Stimulated activated memory B cell treated with anti-CD40 and anti-IgM and Interleukin-4, amounts not matched to agents 10 μg/mL and 1 μg/mL and 100 μg/mL, for 72 hours (primary cell): ENCODE data around the gene PGPEP1.
"Not testable (repeated sequence)": the region's sequence is repeated elsewhere in the genome, so short reads cannot be mapped to it uniquely, and the experiment has no call there.

Source experiments
- ATAC-seq: fragments of 150-1000 bp; cut with Tn5 transposase; 2 replicates; pipeline ENCODE4 v1.10.0; 2021
- H3K27ac Mint-ChIP-seq: one replicate; pipeline ENCODE4 v1.8.0; 2022; ENCODE audit warnings: mild to moderate bottlenecking, mixed read lengths
- H3K27me3 Mint-ChIP-seq: one replicate; pipeline ENCODE4 v1.8.0; 2022; ENCODE audit warnings: mixed read lengths
- H3K36me3 Mint-ChIP-seq: one replicate; pipeline ENCODE4 v1.8.0; 2022; ENCODE audit warnings: mixed read lengths
- H3K4me1 Mint-ChIP-seq: one replicate; pipeline ENCODE4 v1.8.0; 2022; ENCODE audit warnings: mixed read lengths
- H3K4me3 Mint-ChIP-seq: one replicate; pipeline ENCODE4 v1.8.0; 2022; ENCODE audit warnings: mild to moderate bottlenecking, moderate library complexity, mixed read lengths
- H3K9me3 Mint-ChIP-seq: one replicate; pipeline ENCODE4 v1.8.0; 2022; ENCODE audit warnings: mixed read lengths

PGPEP1 gene

DNA sequence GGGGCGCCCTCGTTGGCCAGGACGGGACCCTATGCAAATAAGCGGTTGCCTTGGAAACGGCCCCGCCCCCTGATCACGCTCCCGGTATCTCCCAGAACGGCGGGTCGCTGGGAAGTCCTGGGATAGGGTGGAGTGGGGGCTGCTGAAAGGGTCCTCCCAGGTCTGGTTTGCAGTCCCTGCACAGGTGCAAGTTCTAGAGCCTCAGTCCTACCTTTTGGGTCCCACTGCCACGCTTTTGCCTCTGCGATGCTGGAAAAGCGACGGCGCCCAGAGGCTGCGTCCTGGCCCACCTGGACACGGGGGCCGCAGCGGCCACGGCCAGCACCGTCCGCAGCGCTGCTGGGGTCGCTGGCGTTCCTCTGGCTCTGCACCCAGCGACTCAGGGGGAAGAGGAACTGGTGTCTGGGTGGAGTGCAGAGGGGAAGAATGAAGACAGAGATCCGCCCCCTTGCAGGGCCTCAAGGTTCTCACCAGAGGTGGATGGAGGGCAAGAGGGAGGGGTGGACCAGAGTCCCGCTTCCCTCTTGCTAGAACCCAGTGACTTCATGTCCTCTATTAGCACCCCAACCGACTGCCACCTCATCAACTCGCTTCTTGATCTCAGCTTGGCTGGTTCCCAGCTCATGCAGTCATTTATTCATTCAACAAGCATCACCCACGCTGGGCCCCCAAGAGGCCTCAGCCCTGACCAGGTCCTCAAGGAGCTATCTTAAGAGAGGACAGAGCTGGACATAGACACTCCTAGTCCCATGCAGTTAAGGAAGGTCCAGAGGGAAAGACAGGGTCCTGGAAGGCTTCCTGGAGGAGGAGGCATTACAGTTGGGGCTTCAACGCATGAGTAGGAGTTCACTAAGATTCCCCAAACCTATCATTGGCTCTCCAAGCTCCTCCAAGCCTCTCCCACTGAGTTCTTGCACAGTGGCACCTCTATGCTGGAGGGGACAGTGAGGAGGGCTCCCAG lies 57.1 kb downstream of the PGPEP1 start, which contains the start of gene LRRC25:
Gene LRRC25, minus strand, starts transcription at position 381 of the 961 bp plus-strand sequence. CDS start 659 bp downstream, outside the sequence.
- Mint-ChIP-seq H3K27ac (peak within 1 kb of the TSS; percentile 68), H3K9me3 (no peaks in the 10 kb centered on the region), H3K4me3 (peak within 1 kb of the TSS; percentile 61), H3K27me3 (peaks cover 12% of the 10 kb centered on the region), H3K4me1 (peaks cover 56% of the 10 kb centered on the region), H3K36me3 (no peaks in the 10 kb centered on the region)
- ATAC-seq, result peak; percentile 92

DNA sequence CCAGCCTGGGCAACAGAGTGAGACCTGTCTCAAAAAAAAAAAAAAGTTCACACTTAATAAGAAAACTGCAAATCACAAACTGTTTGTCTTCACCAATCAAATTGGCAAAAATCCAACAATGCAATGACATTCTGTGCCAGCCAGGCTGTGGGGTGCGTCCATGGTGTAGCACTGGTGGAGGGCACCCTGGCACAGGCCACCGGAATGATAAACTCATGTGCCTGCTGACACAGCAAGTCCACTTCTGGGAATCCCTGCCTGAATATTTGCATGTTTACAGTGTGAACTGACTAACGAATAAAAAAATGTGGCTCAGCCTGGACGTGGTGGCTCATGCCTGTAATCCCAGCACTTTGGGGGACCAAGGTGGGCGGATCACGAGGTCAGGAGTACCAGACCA lies 58.6 kb downstream of the PGPEP1 start:
- H3K27me3 Mint-ChIP-seq, result peaks cover 12% of the 10 kb centered on the region
- H3K4me1 Mint-ChIP-seq, result peaks cover 53% of the 10 kb centered on the region
- no peak overlapping the region for H3K27ac Mint-ChIP-seq
- H3K36me3 Mint-ChIP-seq, result no peaks in the 10 kb centered on the region
- H3K9me3 Mint-ChIP-seq, result no peaks in the 10 kb centered on the region
- no peak overlapping the region for H3K4me3 Mint-ChIP-seq
- ATAC-seq, result no peak

DNA sequence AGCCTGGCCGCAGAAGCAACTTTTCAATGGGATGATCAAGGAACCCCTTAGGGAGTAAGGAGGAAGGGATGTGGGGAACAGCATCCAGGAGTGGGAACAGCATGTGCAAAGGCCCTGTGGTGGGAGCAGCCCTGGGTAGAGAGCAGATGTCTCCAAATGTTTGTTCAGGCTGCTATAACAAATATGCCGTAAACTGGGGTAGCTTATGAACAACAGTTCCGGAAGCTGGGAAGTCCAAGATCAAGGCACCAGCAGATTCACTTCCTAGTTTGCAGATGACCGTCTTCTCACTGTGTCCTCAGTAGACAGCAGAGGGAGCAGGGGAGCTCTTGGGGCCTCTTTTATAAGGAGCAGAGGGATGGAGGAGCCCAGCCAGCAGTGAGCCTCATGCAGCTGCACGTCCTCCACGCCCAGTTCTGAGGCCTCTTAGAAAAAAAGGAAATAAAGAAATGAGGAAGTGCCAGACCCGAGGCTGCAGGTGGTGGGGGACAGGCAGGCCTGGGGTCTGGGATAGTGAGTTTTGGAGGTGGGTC lies 61.2 kb downstream of the PGPEP1 start:
- H3K9me3 Mint-ChIP-seq, result no peaks in the 10 kb centered on the region
- H3K27ac Mint-ChIP-seq, result peak overlapping the region; percentile 56
- H3K27me3 Mint-ChIP-seq, result peaks cover 12% of the 10 kb centered on the region
- H3K36me3 Mint-ChIP-seq, result no peaks in the 10 kb centered on the region
- H3K4me1 Mint-ChIP-seq, result peaks cover 47% of the 10 kb centered on the region
- H3K4me3 Mint-ChIP-seq, result peak overlapping the region; percentile 27
- peak; percentile 79 for ATAC-seq

DNA sequence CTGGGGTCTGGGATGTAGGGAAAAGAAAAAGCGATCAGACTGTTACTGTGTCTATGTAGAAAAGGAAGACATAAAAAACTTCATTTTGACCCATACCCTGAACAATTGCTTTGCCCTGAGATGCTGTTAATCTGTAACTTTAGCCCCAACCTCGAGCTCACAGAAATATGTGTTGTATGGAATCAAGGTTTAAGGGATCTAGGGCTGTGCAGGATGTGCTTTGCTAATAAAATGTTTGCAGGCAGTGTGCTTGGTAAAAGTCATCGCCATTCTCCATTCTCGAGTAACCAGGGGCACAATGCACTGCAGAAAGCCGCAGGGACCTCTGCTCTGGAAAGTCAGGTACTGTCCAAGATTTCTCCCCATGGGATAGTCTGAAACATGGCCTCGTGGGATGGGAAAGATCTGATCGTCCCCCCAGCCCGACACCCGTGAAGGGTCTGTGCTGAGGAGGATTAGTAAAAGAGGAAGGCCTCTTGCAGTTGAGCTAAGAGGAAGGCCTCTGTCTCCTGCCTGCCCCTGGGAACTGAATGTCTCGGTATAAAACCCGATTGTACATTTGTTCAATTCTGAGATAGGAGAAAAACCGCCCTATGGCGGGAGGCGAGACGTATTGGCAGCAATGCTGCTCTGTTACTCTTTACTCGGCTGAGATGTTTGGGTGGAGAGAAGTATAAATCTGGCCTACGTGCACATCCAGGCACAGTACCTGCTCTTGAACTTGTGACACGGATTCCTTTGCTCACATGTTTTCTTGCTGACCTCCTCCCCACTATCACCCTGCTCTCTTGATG lies 62.3 kb downstream of the PGPEP1 start:
- not testable (repeated sequence) for H3K4me3 Mint-ChIP-seq, H3K9me3 Mint-ChIP-seq, H3K36me3 Mint-ChIP-seq, ATAC-seq, H3K27me3 Mint-ChIP-seq, H3K27ac Mint-ChIP-seq
- peaks cover 40% of the 10 kb centered on the region for H3K4me1 Mint-ChIP-seq

DNA sequence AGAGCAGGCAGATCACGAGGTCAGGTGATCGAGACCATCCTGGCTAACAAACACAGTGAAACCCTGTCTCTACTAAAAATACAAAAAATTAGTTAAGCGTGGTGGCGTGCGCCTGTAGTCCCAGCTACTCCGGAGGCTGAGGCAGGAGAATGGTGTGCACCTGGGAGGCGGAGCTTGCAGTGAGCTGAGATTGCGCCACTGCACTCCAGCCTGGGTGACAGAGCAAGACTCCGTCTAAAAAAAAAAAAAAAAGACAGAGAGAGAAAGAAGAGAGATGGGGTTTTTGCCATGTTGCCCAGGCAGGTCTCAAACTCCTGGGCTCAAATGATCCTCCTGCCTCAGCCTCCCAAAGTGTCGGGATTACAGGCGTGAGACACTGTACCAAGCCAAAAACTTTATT lies 65.4 kb downstream of the PGPEP1 start:
- H3K9me3 Mint-ChIP-seq, H3K27ac Mint-ChIP-seq, H3K36me3 Mint-ChIP-seq, H3K27me3 Mint-ChIP-seq, ATAC-seq, H3K4me3 Mint-ChIP-seq: not testable (repeated sequence)
- peaks cover 52% of the 10 kb centered on the region for H3K4me1 Mint-ChIP-seq

DNA sequence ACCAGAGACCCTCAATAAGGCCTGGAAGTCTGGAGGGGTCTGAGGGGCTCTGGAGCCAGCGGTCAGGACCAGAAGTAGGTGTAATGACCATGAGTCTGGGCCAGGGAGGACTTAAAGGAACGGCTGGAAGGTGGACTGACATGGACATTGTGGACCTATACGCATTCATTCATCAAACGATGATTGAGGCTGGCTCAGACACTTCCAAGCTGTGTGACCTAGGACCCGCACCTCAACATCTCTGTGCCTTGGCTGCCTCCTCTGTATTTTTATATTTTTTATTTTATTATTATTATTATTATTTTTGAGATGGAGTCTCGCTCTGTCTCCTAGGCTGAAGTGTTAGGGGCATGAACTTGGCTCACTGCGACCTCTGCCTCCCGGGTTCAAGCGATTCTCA lies 66.4 kb downstream of the PGPEP1 start:
- H3K27me3 Mint-ChIP-seq, result peaks cover 16% of the 10 kb centered on the region
- H3K4me1 Mint-ChIP-seq, result peaks cover 43% of the 10 kb centered on the region
- ATAC-seq, result no peak
- no peak overlapping the region for H3K4me3 Mint-ChIP-seq
- H3K9me3 Mint-ChIP-seq, result no peaks in the 10 kb centered on the region
- no peaks in the 10 kb centered on the region for H3K36me3 Mint-ChIP-seq
- H3K27ac Mint-ChIP-seq, result no peak overlapping the region

DNA sequence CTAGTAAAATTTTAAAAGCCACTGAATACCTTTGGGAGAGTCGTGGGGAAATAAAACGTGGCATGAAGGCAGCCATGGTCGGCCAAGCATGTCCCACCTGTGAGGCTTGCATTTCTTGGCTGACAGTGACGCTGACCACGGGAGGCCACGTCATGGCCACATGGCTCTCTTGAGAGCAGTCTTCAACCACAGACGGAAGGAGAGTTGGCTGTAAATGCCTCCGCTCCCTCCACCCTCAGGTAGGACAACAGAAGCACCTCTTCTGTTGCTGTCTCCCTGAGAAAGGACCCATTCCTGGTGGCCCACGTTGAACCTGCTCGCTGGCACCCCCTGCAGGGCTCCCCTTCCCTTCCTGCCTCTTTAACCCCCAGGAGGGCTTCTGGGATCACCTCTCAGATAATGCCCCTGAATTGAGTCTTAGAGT lies 67.7 kb downstream of the PGPEP1 start:
- Mint-ChIP-seq H3K4me3 (no peak overlapping the region), H3K27me3 (peaks cover 29% of the 10 kb centered on the region), H3K36me3 (no peaks in the 10 kb centered on the region), H3K9me3 (no peaks in the 10 kb centered on the region), H3K4me1 (peaks cover 35% of the 10 kb centered on the region), H3K27ac (peak overlapping the region; percentile 7)
- ATAC-seq, result peak; percentile 98

DNA sequence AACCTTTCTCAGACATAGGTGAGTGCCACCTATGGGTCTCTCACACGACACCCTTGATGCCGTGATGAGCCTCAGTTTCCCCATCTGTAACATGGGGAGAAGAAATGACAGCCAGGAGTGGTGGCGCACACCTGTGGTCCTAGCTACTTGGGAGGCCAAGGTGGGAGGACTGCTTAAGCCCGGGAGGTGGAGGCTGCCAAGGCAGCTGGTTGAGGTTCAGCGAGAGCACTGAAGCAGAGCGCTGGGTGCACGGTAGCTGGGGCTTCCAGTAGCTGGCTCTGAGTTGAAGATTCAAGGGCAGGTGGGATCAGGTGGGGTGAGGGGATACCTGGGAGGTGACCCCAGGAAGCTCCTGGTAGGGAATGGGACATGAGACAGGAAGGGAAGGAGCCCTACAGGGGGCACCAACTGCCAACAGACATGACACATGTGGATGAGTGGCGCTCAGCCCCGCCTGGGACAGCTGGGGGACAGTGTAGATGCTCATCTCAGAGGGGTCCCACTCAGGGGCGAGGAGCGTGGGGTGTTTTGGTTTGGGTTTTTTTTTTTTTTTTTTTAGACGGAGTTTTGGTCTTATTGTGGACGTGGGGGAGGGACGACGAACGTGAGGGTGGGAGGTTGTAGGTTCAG lies 72.3 kb downstream of the PGPEP1 start:
- Mint-ChIP-seq H3K27ac (no peak overlapping the region), H3K9me3 (no peaks in the 10 kb centered on the region), H3K4me3 (no peak overlapping the region), H3K27me3 (peaks cover 74% of the 10 kb centered on the region), H3K36me3 (no peaks in the 10 kb centered on the region), H3K4me1 (peaks cover 59% of the 10 kb centered on the region)
- no peak for ATAC-seq

DNA sequence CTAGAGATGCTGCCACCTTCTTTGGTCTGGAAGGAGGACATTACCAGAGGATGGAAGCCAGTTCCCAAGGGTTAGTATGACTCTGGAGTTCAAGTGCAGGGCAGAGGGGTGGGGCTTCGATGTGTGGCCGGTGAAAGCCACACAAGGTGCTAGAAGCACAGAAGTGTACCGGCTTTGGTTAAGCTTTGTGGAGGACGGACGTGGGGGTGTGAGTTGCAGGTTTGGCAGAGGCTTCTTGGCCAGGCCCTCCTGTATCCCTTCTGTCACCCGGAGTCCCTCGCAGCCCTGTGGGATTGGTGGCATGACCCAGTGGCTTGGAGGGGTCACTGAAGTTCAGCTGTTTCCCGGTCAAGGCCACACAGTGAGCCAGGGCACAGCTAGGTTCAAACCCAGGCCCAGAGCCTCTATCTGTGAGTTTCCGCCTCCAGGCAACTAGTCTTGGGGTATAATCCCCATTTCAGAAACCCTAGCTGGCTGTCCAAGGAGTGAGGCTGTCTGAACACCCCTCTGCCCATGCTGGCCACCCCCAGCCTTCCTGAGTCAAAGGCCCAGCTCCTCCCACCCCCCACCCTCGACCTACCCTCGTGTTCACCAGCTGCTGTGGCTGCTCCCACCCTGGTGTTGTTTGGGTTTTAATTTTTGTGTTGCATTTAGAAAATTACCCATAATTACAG lies 74.2 kb downstream of the PGPEP1 start:
- peaks cover 86% of the 10 kb centered on the region for H3K27me3 Mint-ChIP-seq
- peaks cover 61% of the 10 kb centered on the region for H3K4me1 Mint-ChIP-seq
- no peaks in the 10 kb centered on the region for H3K9me3 Mint-ChIP-seq
- H3K4me3 Mint-ChIP-seq, result no peak overlapping the region
- no peak overlapping the region for H3K27ac Mint-ChIP-seq
- no peak for ATAC-seq
- H3K36me3 Mint-ChIP-seq, result no peaks in the 10 kb centered on the region

DNA sequence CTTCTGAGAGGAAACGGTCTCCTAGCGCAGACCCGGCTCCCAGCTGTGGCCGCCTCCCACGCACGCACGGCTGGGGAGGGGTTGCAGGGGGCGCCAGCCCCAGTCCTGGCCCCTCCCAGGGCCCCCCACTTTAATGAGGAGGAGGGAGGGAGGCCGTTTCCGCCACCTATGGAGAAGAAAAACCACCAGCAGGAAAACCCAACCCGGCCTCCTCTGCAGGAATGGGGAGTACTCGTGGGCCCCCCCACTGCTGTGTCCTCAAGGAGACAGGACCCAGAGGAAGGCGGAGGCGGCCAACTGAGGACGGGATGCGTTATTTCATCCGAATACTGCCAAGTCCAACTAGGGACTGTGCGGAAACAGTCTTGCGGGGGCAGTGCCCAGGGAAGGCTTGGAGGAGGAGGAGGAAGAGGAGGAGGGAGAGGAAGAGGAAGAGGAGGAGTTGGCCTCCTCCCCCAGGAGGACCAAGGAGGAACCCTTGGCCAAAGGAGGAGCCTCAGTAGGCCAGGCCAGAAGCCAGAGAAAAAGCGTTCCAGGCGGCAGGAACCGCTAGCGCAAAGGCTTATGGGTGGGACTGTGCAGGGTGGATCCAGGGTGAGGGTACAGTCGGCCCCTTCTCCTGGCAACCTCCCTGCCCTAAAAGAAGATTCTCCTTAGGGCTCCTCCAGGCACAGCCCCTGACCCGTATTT lies 74.9 kb downstream of the PGPEP1 start:
- Mint-ChIP-seq H3K4me1 (peaks cover 63% of the 10 kb centered on the region), H3K4me3 (no peak overlapping the region), H3K36me3 (no peaks in the 10 kb centered on the region), H3K27me3 (peaks cover 85% of the 10 kb centered on the region), H3K9me3 (no peaks in the 10 kb centered on the region), H3K27ac (no peak overlapping the region)
- ATAC-seq, result no peak

DNA sequence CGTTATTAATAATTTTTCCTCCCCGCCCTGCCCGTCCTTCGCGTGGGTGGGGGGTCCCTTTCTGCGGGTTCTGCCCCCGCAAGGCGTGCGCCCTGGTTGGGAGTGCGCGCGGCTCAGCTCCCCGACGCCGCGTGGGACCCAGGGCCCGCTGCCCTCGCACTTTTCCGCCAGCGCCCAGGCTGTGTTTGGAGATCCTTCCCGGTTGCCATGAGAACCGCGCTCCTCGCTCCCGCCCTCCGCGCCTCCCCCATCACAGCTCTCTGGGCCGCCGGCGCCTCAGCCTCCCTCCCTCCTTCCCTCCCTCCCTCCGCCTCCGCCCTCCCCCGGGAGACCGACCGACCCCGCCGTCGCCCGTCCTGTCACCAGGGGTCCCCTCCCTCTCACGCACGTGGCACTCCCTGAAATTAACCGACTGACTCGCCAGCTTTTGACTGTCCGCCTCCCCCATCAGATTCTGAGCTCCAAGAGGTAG lies 76.4 kb downstream of the PGPEP1 start:
- Mint-ChIP-seq H3K9me3 (no peaks in the 10 kb centered on the region), H3K27me3 (peaks cover 70% of the 10 kb centered on the region), H3K36me3 (no peaks in the 10 kb centered on the region), H3K27ac (peak overlapping the region; percentile 50), H3K4me3 (peak overlapping the region; percentile 63), H3K4me1 (peaks cover 70% of the 10 kb centered on the region)
- no peak for ATAC-seq

DNA sequence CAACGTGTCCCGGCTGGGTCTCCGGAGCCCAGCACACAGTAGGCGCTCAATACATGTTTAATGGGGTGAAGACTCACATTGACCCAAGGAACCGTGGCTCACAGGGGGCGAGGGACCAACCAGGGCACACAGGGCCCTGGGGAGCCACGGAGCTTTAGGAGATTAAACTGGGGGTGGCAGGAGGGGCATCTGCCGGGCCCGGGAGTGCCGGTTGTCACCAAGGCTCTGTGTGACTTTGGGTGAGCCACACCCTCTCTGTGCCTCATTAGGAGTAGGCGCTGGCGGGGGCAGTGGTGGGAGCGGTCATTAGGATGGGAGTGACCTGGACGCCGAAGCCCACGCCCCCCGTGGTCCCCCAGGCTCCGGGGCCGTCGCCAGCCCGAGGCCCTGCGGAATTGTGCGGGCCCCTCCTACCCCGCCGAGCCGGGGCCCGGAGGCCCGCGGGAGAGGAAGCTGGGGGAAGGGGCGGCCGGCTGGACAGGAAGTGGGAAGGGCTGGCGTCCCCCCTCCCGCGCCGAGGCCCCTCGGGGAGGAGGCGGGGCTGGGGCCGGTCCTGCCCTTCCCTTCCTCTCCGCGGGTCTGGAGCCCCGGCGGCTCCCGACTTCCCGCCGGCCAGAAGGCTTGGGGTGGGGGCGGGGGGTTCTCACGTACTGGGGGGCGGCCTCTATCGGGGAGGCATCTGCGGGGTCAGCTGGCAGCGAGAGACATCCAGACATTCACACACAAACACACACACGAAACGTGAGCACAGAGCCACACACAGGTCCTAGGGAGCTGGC lies 77.0 kb downstream of the PGPEP1 start:
- no peaks in the 10 kb centered on the region for H3K36me3 Mint-ChIP-seq
- H3K9me3 Mint-ChIP-seq, result no peaks in the 10 kb centered on the region
- peaks cover 64% of the 10 kb centered on the region for H3K27me3 Mint-ChIP-seq
- ATAC-seq, result no peak
- peaks cover 75% of the 10 kb centered on the region for H3K4me1 Mint-ChIP-seq
- H3K27ac Mint-ChIP-seq, result peak overlapping the region; percentile 50
- H3K4me3 Mint-ChIP-seq, result peak overlapping the region; percentile 63

DNA sequence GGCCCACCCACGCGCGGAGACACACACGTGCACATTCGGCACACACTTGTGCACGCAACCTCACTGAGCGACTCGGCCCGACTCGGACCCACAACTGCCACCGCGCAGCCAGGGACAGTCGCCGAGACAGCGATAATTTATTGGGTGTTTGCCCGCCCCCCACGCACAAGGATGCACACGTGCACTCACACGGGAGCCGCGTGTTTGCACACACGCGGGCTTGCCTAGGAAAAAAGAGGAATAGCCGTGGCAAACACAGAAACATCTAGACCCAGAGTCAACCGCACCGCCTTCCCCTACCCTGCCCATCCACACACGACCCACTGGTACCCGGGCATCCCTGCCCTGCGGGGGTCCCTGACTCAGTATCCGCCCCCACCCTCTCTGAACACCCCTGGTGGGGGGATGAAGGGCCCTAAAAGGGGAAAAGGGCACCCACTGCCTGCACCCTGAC lies 77.7 kb downstream of the PGPEP1 start:
- Mint-ChIP-seq H3K27ac (peak overlapping the region; percentile 34), H3K4me1 (peaks cover 77% of the 10 kb centered on the region), H3K36me3 (no peaks in the 10 kb centered on the region), H3K27me3 (peaks cover 58% of the 10 kb centered on the region), H3K9me3 (no peaks in the 10 kb centered on the region), H3K4me3 (peak overlapping the region; percentile 81)
- no peak for ATAC-seq
